ENCODE measurements around the gene SPTBN1.

The SPTBN1 gene

GRCh38 chr2:54566896-54567295, 110.8 kb downstream of the SPTBN1 start:
- TF ChIP-seq YY1 (IDR thresholded peaks at IDR 0.05; ENCODE audit: low read depth) (no peak), EP300 (IDR thresholded peaks at IDR 0.05; ENCODE audit: borderline replicate concordance) (no peak), EGR1 (IDR thresholded peaks at IDR 0.05) (no peak), FOXM1 (IDR thresholded peaks at IDR 0.05; ENCODE audit: borderline replicate concordance, low read depth) (no peak), RAD21 (IDR thresholded peaks at IDR 0.05; ENCODE audit: low read depth) (no peak), ZBTB7A (IDR thresholded peaks at IDR 0.05; ENCODE audit: low read depth) (no peak), CEBPB (IDR thresholded peaks at IDR 0.05) (no peak), CREB1 (IDR thresholded peaks at IDR 0.05; ENCODE audit: low read depth) (no peak), NFIC (IDR thresholded peaks at IDR 0.05) (no peak), REST (IDR thresholded peaks at IDR 0.05; ENCODE audit: low read depth) (no peak), USF1 (IDR thresholded peaks at IDR 0.05) (no peak)

- TF ChIP-seq CEBPB (IDR thresholded peaks at IDR 0.05) (no peak), TEAD4 (IDR thresholded peaks at IDR 0.05) (no peak), ZBTB7A (IDR thresholded peaks at IDR 0.05; ENCODE audit: low read depth) (no peak), TAF1 (IDR thresholded peaks at IDR 0.05; ENCODE audit: low read depth) (no peak), EP300 (IDR thresholded peaks at IDR 0.05; ENCODE audit: borderline replicate concordance) (no peak), MAX (IDR thresholded peaks at IDR 0.05) (no peak), YY1 (IDR thresholded peaks at IDR 0.05; ENCODE audit: low read depth) (no peak)
These were observed 112.8 kb downstream of the SPTBN1 start for GRCh38 chr2:54568876-54569321.

GRCh38 chr2:54569745-54570301, 113.7 kb downstream of the SPTBN1 start:
- TF ChIP-seq TAF1 (IDR thresholded peaks at IDR 0.05; ENCODE audit: low read depth) (no peak), TCF12 (IDR thresholded peaks at IDR 0.05; ENCODE audit: low read depth) (no peak), FOXM1 (IDR thresholded peaks at IDR 0.05; ENCODE audit: borderline replicate concordance, low read depth) (no peak), CEBPB (IDR thresholded peaks at IDR 0.05) (no peak), CREB1 (IDR thresholded peaks at IDR 0.05; ENCODE audit: low read depth) (no peak), TEAD4 (IDR thresholded peaks at IDR 0.05) (no peak), ZBTB7A (IDR thresholded peaks at IDR 0.05; ENCODE audit: low read depth) (no peak), EP300 (IDR thresholded peaks at IDR 0.05; ENCODE audit: borderline replicate concordance) (no peak)

- TF ChIP-seq CREB1 (IDR thresholded peaks at IDR 0.05; ENCODE audit: low read depth) (no peak), YY1 (IDR thresholded peaks at IDR 0.05; ENCODE audit: low read depth) (no peak), EP300 (IDR thresholded peaks at IDR 0.05; ENCODE audit: borderline replicate concordance) (no peak)
These were observed 114.3 kb downstream of the SPTBN1 start for GRCh38 chr2:54570321-54570855.

- TF ChIP-seq CEBPB (IDR thresholded peaks at IDR 0.05) = no peak
- no peak for TF ChIP-seq USF1 (IDR thresholded peaks at IDR 0.05)
- TF ChIP-seq NFIC (IDR thresholded peaks at IDR 0.05) = no peak
- TF ChIP-seq RAD21 (IDR thresholded peaks at IDR 0.05; ENCODE audit: low read depth) = no peak
- TF ChIP-seq YY1 (IDR thresholded peaks at IDR 0.05; ENCODE audit: low read depth) = no peak
- no peak for TF ChIP-seq MAX (IDR thresholded peaks at IDR 0.05)
- TF ChIP-seq CREB1 (IDR thresholded peaks at IDR 0.05; ENCODE audit: low read depth) = no peak
- TF ChIP-seq TCF12 (IDR thresholded peaks at IDR 0.05; ENCODE audit: low read depth) = no peak
- no peak for TF ChIP-seq EGR1 (IDR thresholded peaks at IDR 0.05)
- TF ChIP-seq REST (IDR thresholded peaks at IDR 0.05; ENCODE audit: low read depth) = no peak
- TF ChIP-seq TAF1 (IDR thresholded peaks at IDR 0.05; ENCODE audit: low read depth) = no peak
- no peak for TF ChIP-seq FOXM1 (IDR thresholded peaks at IDR 0.05; ENCODE audit: borderline replicate concordance, low read depth)
- no peak for TF ChIP-seq ZBTB7A (IDR thresholded peaks at IDR 0.05; ENCODE audit: low read depth)
- TF ChIP-seq TEAD4 (IDR thresholded peaks at IDR 0.05) = no peak
- no peak for TF ChIP-seq EP300 (IDR thresholded peaks at IDR 0.05; ENCODE audit: borderline replicate concordance)
These were observed 115.0 kb downstream of the SPTBN1 start for GRCh38 chr2:54570925-54571694.
